GM12865 (cell line): ENCODE measurements around the gene KIAA0753.

Experiments
- DNase-seq: peaks from one replicate; pipeline ENCODE4 v3.0.0; 2010; ENCODE audit warnings: low read depth
- H3K4me3 ChIP-seq: 2 replicates; pipeline ENCODE4 v1.5.1; 2011; ENCODE audit warnings: mild to moderate bottlenecking, low read depth, low read length, control low read depth
- CTCF ChIP-seq: IDR thresholded peaks from 2 replicates; pipeline ENCODE4 v1.5.1; 2011; ENCODE audit warnings: low read length, control low read depth, low read depth, inconsistent platforms; ENCODE audit not compliant: insufficient read depth; ENCODE audit errors: missing control alignments

The KIAA0753 gene

GRCh38 chr17:6534846-6535514, 105.5 kb downstream of the KIAA0753 start:
- H3K4me3 ChIP-seq: no peak overlapping the region
- no peak for TF ChIP-seq CTCF
- DNase-seq: no peak

- DNase-seq: no peak
- no peak overlapping the region for H3K4me3 ChIP-seq
- TF ChIP-seq CTCF: no peak
Measured at GRCh38 chr17:6532441-6532885, 108.0 kb downstream of the KIAA0753 start.

GRCh38 chr17:6531575-6531974, 108.9 kb downstream of the KIAA0753 start:
- no peak overlapping the region for H3K4me3 ChIP-seq
- DNase-seq: no peak
- no peak for TF ChIP-seq CTCF

GRCh38 chr17:6530324-6530920, 110.1 kb downstream of the KIAA0753 start:
- no peak for DNase-seq
- no peak for TF ChIP-seq CTCF
- no peak overlapping the region for H3K4me3 ChIP-seq

GRCh38 chr17:6528557-6528956, 112.0 kb downstream of the KIAA0753 start:
- DNase-seq: no peak
- TF ChIP-seq CTCF: no peak
- H3K4me3 ChIP-seq: no peak overlapping the region
